ENCODE measurements around the gene DBN1.
A peak's percentile ranks its signal among the peaks of the same experiment; 100 is the strongest.
"Not testable (repeated sequence)": the region's sequence is repeated elsewhere in the genome, so short reads cannot be mapped to it uniquely, and the experiment has no call there.

DBN1 gene

DNA sequence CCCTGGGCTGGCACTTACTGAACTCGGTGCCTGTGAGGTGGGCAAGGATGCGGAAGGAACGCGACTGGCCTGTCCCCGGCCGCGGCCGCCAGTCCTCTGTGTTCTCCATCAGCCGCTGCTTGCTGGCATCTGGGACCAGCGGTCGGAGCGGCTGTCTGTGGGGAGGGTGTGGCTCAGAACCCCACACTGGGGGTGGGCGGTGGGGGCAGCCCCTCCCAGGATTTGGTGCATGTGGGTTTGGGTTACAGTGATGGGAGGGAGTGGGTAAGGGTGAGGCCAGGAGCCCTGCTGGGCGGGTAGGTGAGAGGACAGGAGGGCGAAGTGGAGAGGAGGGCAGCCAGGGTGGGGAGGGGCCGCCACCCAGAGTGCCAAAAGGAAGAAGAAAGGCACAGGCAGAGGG, 17.6 kb upstream of the DBN1 start:
- DNase-seq, result no peak

- no peak for DNase-seq
These were observed 17.0 kb upstream of the DBN1 start for GRCh38 chr5:177490311-177490991.

- no peak for DNase-seq
These were observed 15.8 kb upstream of the DBN1 start for GRCh38 chr5:177489119-177489716.

GRCh38 chr5:177487975-177488374, 14.5 kb upstream of the DBN1 start:
- no peak for DNase-seq

GRCh38 chr5:177487144-177487543, 13.7 kb upstream of the DBN1 start:
- no peak for DNase-seq

DNA sequence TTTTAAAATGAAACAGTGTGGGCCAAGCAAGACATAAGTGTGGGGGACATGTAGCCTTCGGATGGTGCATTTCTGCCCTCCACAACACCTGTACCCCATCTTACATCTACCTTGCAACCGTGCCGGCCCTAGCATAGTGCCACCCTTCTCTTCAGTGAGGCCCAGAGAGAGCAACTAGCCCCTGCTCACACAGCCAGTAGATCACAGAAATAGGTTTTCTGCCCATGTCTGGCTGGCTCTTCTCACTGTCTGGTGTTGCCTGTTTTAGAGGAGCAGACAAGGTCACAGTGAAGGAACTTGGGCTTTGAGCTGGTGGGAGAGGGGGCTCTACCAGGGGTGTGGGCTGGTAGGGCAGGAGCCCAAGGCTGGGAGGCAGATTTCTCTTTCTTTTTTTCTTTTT, 12.8 kb upstream of the DBN1 start:
- no peak for DNase-seq

DNA sequence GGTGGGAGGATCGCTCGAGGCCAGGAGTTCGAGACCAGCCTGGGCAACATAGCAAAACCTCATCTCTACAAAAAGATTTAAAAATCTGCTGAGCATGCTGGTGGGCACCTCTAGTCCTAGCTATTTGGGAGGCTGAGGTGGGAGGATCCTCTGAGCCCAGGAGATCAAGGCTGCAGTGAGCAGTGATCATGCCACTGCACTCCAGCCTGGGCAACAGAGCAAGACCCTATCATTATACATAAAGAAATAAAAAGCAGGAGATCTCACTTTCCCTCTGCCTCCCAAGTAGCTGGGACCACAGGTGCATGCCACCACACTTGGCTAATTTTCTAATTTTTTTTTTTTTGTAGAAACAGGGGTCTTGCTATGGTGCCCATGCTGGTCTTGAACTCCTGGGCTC, 12.3 kb upstream of the DBN1 start:
- not testable (repeated sequence) for DNase-seq

GRCh38 chr5:177484902-177485549, 11.6 kb upstream of the DBN1 start:
- no peak for DNase-seq

- no peak for DNase-seq
These were observed 10.8 kb upstream of the DBN1 start for GRCh38 chr5:177483994-177484901.

DNA sequence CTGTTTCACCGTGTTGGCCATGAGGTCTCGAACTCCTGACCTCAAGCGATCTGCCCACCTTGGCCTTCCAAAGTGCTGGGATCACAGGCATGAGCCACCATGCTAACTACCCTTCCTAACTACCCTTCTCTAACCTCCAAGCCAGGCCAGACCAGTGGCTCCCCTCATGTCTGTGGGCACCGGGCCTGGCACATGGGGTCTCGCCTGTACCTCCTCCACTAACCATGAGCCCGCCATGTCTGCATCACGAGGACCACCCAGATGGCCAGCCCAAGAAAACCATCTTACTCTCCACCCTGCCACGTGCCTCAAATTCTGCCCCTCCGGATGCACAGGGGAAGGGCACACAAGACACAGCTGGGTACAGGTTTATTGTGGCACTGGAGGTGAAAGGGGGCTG, 9.6 kb upstream of the DBN1 start:
- no peak for DNase-seq

DNA sequence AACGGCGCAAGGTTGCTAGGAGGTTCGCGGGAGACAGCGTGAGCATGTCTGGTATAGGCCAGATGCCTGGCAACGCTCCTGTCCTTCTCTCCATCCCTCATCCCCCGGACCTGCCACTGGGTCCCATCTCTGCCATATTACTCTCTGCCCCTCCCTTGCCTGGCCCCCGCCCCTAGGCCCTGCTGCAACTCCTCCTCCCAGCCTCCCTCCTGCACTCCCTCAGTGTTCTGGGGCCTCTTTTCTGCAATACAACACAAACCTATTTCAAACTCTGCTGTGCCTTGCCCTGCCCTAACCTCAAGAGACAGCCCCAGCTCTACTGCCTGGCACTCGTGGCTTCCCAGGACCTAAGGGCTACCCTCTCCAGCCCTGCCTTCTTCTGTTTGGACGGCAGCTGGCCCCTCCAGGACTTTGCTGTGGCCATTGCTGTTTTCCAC, 8.9 kb upstream of the DBN1 start:
- DNase-seq, result no peak

DNA sequence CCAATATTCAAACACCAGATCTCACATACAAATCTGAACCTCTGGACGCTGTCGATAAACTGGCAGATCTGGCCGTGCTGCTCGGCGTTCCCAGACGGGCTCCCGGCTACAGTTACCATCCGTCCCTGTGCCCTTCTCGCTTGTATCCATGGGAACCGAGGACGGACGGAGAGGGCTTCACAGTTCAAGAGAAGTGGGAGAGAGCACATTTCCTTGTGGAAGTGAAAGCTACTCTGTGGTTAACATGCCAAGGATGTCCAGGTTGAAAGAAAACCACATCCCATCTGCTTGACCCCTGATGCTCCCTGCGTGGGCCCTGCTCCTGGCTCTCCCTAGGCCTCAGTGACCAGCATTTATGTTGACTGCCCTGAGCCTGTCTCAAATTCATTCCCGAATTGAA, 6.3 kb upstream of the DBN1 start:
- no peak for DNase-seq

GRCh38 chr5:177478711-177479646, 5.5 kb upstream of the DBN1 start:
- DNase-seq, result peak; percentile 67

GRCh38 chr5:177477701-177478477, 4.5 kb upstream of the DBN1 start:
- no peak for DNase-seq

- DNase-seq, result no peak
These were observed 3.2 kb upstream of the DBN1 start for GRCh38 chr5:177476531-177477233.

- DNase-seq, result no peak
These were observed 2.4 kb upstream of the DBN1 start for GRCh38 chr5:177475563-177476427.

GRCh38 chr5:177474846-177475562, 1.6 kb upstream of the DBN1 start:
- DNase-seq, result no peak

GRCh38 chr5:177474002-177474476, 605 bp upstream of the DBN1 start:
- no peak for DNase-seq

All from right forelimb (tissue), 1 donor.